ENCODE results near the gene SH3GLB2.
A peak's percentile ranks its signal among the peaks of the same experiment; 100 is the strongest.

- no peak for TF ChIP-seq RAD21 (IDR thresholded peaks at IDR 0.05; ENCODE audit: low read depth)
- peak; percentile 13; the same call in 1 of the 2 replicates for TF ChIP-seq ZBTB7A (IDR thresholded peaks at IDR 0.05; ENCODE audit: low read depth)
- TF ChIP-seq EGR1 (IDR thresholded peaks at IDR 0.05) = no peak
- TF ChIP-seq USF1 (IDR thresholded peaks at IDR 0.05) = no peak
- no peak for TF ChIP-seq YY1 (IDR thresholded peaks at IDR 0.05; ENCODE audit: low read depth)
- no peak for TF ChIP-seq TAF1 (IDR thresholded peaks at IDR 0.05; ENCODE audit: low read depth)
- TF ChIP-seq CEBPB (IDR thresholded peaks at IDR 0.05) = no peak
- TF ChIP-seq EP300 (IDR thresholded peaks at IDR 0.05; ENCODE audit: borderline replicate concordance) = no peak
- no peak for TF ChIP-seq TEAD4 (IDR thresholded peaks at IDR 0.05)
- no peak for TF ChIP-seq TCF12 (IDR thresholded peaks at IDR 0.05; ENCODE audit: low read depth)
- no peak for TF ChIP-seq NFIC (IDR thresholded peaks at IDR 0.05)
These were observed 9.0 kb upstream of the SH3GLB2 start for GRCh38 chr9:129036923-129037766.
